SK-N-SH (cell line): ENCODE results near the gene COPS4.

Experiments used
- CTCF ChIP-seq: fragments of 200-600 bp; sonication (generic); IDR thresholded peaks from 2 replicates; pipeline ENCODE4 v1.6.1; 2017; ENCODE audit warnings: antibody characterized with exemption, mild to moderate bottlenecking, moderate library complexity
- ELF1 ChIP-seq: IDR thresholded peaks from 2 replicates; pipeline ENCODE4 v1.4.0; 2012
- EP300 ChIP-seq, 2 experiments: IDR thresholded peaks; 2 replicates each; pipeline versions ENCODE4 v1.4.0 to v1.6.1; 2012; ENCODE audit warnings: borderline replicate concordance in 1 of 2, low read depth in 1 of 2, low read length in 1 of 2
- EZH2phosphoT487 ChIP-seq: fragments of 200-600 bp; sonication (generic); IDR thresholded peaks from 2 replicates; pipeline ENCODE4 v1.6.1; 2017; ENCODE audit warnings: low read depth, mixed run types, mild to moderate bottlenecking, antibody characterized with exemption, moderate library complexity, borderline replicate concordance
- JUND ChIP-seq: IDR thresholded peaks from 2 replicates; pipeline ENCODE4 v1.4.0; 2012
- MAX ChIP-seq: IDR thresholded peaks from 2 replicates; pipeline ENCODE4 v1.4.0; 2012; ENCODE audit warnings: low read depth
- POLR2AphosphoS5 ChIP-seq: IDR thresholded peaks from 2 replicates; pipeline ENCODE4 v1.6.1; 2012; ENCODE audit warnings: low read depth, low read length
- SIN3A ChIP-seq: IDR thresholded peaks from 2 replicates; pipeline ENCODE4 v1.6.1; 2012; ENCODE audit warnings: low read depth, mild to moderate bottlenecking, low read length, moderate library complexity, borderline replicate concordance
- SMC3 ChIP-seq: IDR thresholded peaks from 2 replicates; pipeline ENCODE4 v1.6.1; 2012; ENCODE audit warnings: low read depth, low read length, improper control_type of control experiment
- USF1 ChIP-seq: IDR thresholded peaks from 2 replicates; pipeline ENCODE4 v1.4.0; 2012; ENCODE audit warnings: low read depth, borderline replicate concordance

- TF ChIP-seq POLR2AphosphoS5, result no peak
- no peak for TF ChIP-seq JUND
- TF ChIP-seq ELF1, result no peak
- no peak for TF ChIP-seq CTCF
- no peak for TF ChIP-seq SMC3
- no peak for TF ChIP-seq EP300 (IDR thresholded peaks at IDR 0.05; ENCODE audit: borderline replicate concordance in 1 of 2, low read depth in 1 of 2, low read length in 1 of 2)
- TF ChIP-seq MAX, result no peak
- no peak for TF ChIP-seq USF1
- TF ChIP-seq EZH2phosphoT487, result no peak
- no peak for TF ChIP-seq SIN3A
These were observed 32.2 kb downstream of the COPS4 start for GRCh38 chr4:83067058-83067639.
